ENCODE measurements around the gene RASGRP3.
"Not testable (repeated sequence)": the region's sequence is repeated elsewhere in the genome, so short reads cannot be mapped to it uniquely, and the experiment has no call there.

The RASGRP3 gene

GRCh38 chr2:33458248-33458819 lies 18.1 kb upstream of the RASGRP3 start:
- Histone ChIP-seq H3K4me1 (ENCODE audit: control insufficient read depth in 1 of 2, insufficient read depth in 1 of 2, low read depth in 1 of 2, low read length in 1 of 2) (peaks cover 0 to 6% of the 10 kb centered on the region in 2 experiments), H3K27me3 (no peaks in the 10 kb centered on the region), H3K27ac (no peak overlapping the region), H3K9me3 (no peaks in the 10 kb centered on the region), H3K36me3 (no peaks in the 10 kb centered on the region), H3K4me3 (ENCODE audit: low read depth in 1 of 2, low read length in 1 of 2) (no peak overlapping the region)
- no peak for TF ChIP-seq CTCF (IDR thresholded peaks at IDR 0.05)

- H3K27me3 ChIP-seq, result no peaks in the 10 kb centered on the region
- H3K4me3 ChIP-seq (ENCODE audit: low read depth in 1 of 2, low read length in 1 of 2), result no peak overlapping the region
- no peaks in the 10 kb centered on the region for H3K36me3 ChIP-seq
- H3K4me1 ChIP-seq (ENCODE audit: control insufficient read depth in 1 of 2, insufficient read depth in 1 of 2, low read depth in 1 of 2, low read length in 1 of 2), result peaks cover 0 to 6% of the 10 kb centered on the region in 2 experiments
- TF ChIP-seq CTCF (IDR thresholded peaks at IDR 0.05), result no peak
- H3K27ac ChIP-seq, result no peak overlapping the region
- H3K9me3 ChIP-seq, result no peaks in the 10 kb centered on the region
Measured at GRCh38 chr2:33459745-33460144, 16.7 kb upstream of the RASGRP3 start.

- H3K4me3 ChIP-seq (ENCODE audit: low read depth in 1 of 2, low read length in 1 of 2); H3K27me3 ChIP-seq; H3K36me3 ChIP-seq; H3K9me3 ChIP-seq; H3K4me1 ChIP-seq (ENCODE audit: control insufficient read depth in 1 of 2, insufficient read depth in 1 of 2, low read depth in 1 of 2, low read length in 1 of 2); H3K27ac ChIP-seq: not testable (repeated sequence)
Measured at GRCh38 chr2:33462512-33462911, 13.9 kb upstream of the RASGRP3 start.

GRCh38 chr2:33467413-33467812 lies 9.0 kb upstream of the RASGRP3 start:
- Histone ChIP-seq H3K27ac (no peak overlapping the region), H3K4me1 (ENCODE audit: control insufficient read depth in 1 of 2, insufficient read depth in 1 of 2, low read depth in 1 of 2, low read length in 1 of 2) (no peaks in the 10 kb centered on the region), H3K9me3 (no peaks in the 10 kb centered on the region), H3K4me3 (ENCODE audit: low read depth in 1 of 2, low read length in 1 of 2) (no peak overlapping the region), H3K36me3 (no peaks in the 10 kb centered on the region), H3K27me3 (no peaks in the 10 kb centered on the region)
- no peak for TF ChIP-seq CTCF (IDR thresholded peaks at IDR 0.05)

GRCh38 chr2:33469238-33469637 lies 7.2 kb upstream of the RASGRP3 start:
- Histone ChIP-seq H3K36me3 (no peaks in the 10 kb centered on the region), H3K27ac (no peak overlapping the region), H3K4me1 (ENCODE audit: control insufficient read depth in 1 of 2, insufficient read depth in 1 of 2, low read depth in 1 of 2, low read length in 1 of 2) (no peaks in the 10 kb centered on the region), H3K9me3 (no peaks in the 10 kb centered on the region), H3K27me3 (no peaks in the 10 kb centered on the region), H3K4me3 (ENCODE audit: low read depth in 1 of 2, low read length in 1 of 2) (no peak overlapping the region)
- TF ChIP-seq CTCF (IDR thresholded peaks at IDR 0.05), result no peak

GRCh38 chr2:33475224-33476130 lies 972 bp upstream of the RASGRP3 start:
- peak; percentile 31 for TF ChIP-seq CTCF (IDR thresholded peaks at IDR 0.05)
- Histone ChIP-seq H3K4me3 (ENCODE audit: low read depth in 1 of 2, low read length in 1 of 2) (peak overlapping the region; percentile 66 to 71), H3K27me3 (no peaks in the 10 kb centered on the region), H3K27ac (peak overlapping the region; percentile 85), H3K4me1 (ENCODE audit: control insufficient read depth in 1 of 2, insufficient read depth in 1 of 2, low read depth in 1 of 2, low read length in 1 of 2) (peaks cover 12 to 19% of the 10 kb centered on the region in 2 experiments), H3K36me3 (no peaks in the 10 kb centered on the region), H3K9me3 (no peaks in the 10 kb centered on the region)
